Natural killer cell (primary cell): Measurements from ENCODE around the gene CHTF8. TPM values are rescaled to one million over a fixed set of nuclear protein-coding genes. Genes with fewer than 3 reads are reported as not detected.

ENCODE experiments used
- ATAC-seq, 3 donors: fragments of 150-1000 bp in 2 of 3; fragments of 200-7000 bp in 1 of 3; cut with Tn5 transposase; 1 replicate in 1 of 3; 2 replicates in 2 of 3; pipeline ENCODE4 v1.10.0; 2021; ENCODE audit warnings: mild to moderate bottlenecking in 2 of 3, moderate library complexity in 2 of 3
- DNase-seq, 2 donors: peaks; one replicate each; pipeline versions ENCODE4 v3.0.0 to v3.0.0-alpha.2; 2013 to 2021; ENCODE audit warnings: mixed read lengths in 1 of 2
- H3K27ac ChIP-seq: one replicate; pipeline ENCODE4 v1.5.1; 2013; ENCODE audit warnings: mild to moderate bottlenecking, low read length
- H3K27me3 ChIP-seq: one replicate; pipeline ENCODE4 v1.6.1; 2013; ENCODE audit warnings: low read length; ENCODE audit not compliant: control insufficient read depth, insufficient read depth
- H3K36me3 ChIP-seq: one replicate; pipeline ENCODE4 v1.6.1; 2013; ENCODE audit warnings: low read length; ENCODE audit not compliant: control insufficient read depth, insufficient read depth
- H3K4me1 ChIP-seq: one replicate; pipeline ENCODE4 v1.6.1; 2013; ENCODE audit warnings: low read length; ENCODE audit not compliant: control insufficient read depth, insufficient read depth
- H3K4me3 ChIP-seq: one replicate; pipeline ENCODE4 v1.5.1; 2013; ENCODE audit warnings: low read length
- H3K9me3 ChIP-seq: one replicate; pipeline ENCODE4 v1.6.1; 2013; ENCODE audit warnings: low read length; ENCODE audit not compliant: control insufficient read depth, insufficient read depth
- H3K27ac Mint-ChIP-seq, 2 donors: one replicate each; pipeline ENCODE4 v1.8.0; 2022; ENCODE audit warnings: mild to moderate bottlenecking in 2 of 2, mixed read lengths in 2 of 2, moderate library complexity in 1 of 2
- H3K27me3 Mint-ChIP-seq, 2 donors: one replicate each; pipeline ENCODE4 v1.8.0; 2022; ENCODE audit warnings: low read depth in 2 of 2, mixed read lengths in 2 of 2
- H3K36me3 Mint-ChIP-seq: one replicate; pipeline ENCODE4 v1.8.0; 2022; ENCODE audit warnings: mixed read lengths
- H3K4me1 Mint-ChIP-seq, 2 donors: one replicate each; pipeline ENCODE4 v1.8.0; 2022; ENCODE audit warnings: mixed read lengths in 2 of 2
- H3K4me3 Mint-ChIP-seq: one replicate; pipeline ENCODE4 v1.8.0; 2022; ENCODE audit warnings: mild to moderate bottlenecking, moderate library complexity, mixed read lengths
- H3K9me3 Mint-ChIP-seq, 2 donors: one replicate each; pipeline ENCODE4 v1.8.0; 2022; ENCODE audit warnings: mixed read lengths in 2 of 2
- WGBS: methylation state at CpG from one replicate; pipeline ENCODE4 v1.1.7; 2013; ENCODE audit warnings: missing lambda C conversion rate; ENCODE audit not compliant: insufficient coverage; 5-methylcytosine and 5-hydroxymethylcytosine counted together
- intact Hi-C: fragments of 100-400 bp; cut with micrococcal nuclease; formaldehyde crosslinking; loops from one replicate; pipeline ENCODE4 v1.14.2; 2022
- total RNA-seq, 4 donors: library from RNA; stranded (reverse); fragments of 120-200 nt in 1 of 4; gene quantifications; one replicate each; pipeline versions ENCODE4 v1.2.3 to v1.2.4, GENCODE V29; 2013 to 2022
- TF ChIP-seq, protein P1 (sequence below): fragments of 200-600 bp; IDR thresholded peaks from one replicate; pipeline ENCODE4 v1.8.0; 2022; ENCODE audit warnings: antibody characterized with exemption

CHTF8 gene
- total RNA-seq, 3 donors from 2014 or later (not counting 1 experiment from before 2014, with no cell fraction given): 45.7 to 76.5 (median 74.2) TPM

DNA sequence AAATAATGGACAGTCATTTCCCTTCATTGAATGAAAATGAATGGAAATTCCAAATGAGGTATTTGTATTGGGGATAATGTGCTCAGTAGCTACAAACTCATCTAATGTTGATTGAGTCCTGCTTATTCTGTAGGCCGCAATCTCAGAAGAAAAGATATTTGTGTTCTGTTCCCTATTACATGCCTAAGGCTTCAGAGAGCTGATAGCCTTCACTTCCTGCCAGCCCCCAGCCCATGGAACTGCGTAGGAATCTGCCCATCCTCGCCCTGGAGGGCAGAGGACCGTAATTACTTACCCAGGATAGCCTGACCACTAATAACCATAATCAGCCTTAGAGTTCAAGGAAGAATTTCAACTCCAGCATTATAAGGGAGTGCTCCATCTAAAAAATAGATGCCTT, 36.7 kb upstream of the CHTF8 start:
- H3K4me3 Mint-ChIP-seq: no peak overlapping the region
- Histone ChIP-seq H3K9me3 (no peaks in the 10 kb centered on the region), H3K4me3 (no peak overlapping the region), H3K27ac (no peak overlapping the region), H3K27me3 (no peaks in the 10 kb centered on the region), H3K4me1 (peaks cover 13% of the 10 kb centered on the region), H3K36me3 (peaks cover 20% of the 10 kb centered on the region)
- TF ChIP-seq, protein P1, sequence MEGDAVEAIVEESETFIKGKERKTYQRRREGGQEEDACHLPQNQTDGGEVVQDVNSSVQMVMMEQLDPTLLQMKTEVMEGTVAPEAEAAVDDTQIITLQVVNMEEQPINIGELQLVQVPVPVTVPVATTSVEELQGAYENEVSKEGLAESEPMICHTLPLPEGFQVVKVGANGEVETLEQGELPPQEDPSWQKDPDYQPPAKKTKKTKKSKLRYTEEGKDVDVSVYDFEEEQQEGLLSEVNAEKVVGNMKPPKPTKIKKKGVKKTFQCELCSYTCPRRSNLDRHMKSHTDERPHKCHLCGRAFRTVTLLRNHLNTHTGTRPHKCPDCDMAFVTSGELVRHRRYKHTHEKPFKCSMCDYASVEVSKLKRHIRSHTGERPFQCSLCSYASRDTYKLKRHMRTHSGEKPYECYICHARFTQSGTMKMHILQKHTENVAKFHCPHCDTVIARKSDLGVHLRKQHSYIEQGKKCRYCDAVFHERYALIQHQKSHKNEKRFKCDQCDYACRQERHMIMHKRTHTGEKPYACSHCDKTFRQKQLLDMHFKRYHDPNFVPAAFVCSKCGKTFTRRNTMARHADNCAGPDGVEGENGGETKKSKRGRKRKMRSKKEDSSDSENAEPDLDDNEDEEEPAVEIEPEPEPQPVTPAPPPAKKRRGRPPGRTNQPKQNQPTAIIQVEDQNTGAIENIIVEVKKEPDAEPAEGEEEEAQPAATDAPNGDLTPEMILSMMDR: no peak
- no peaks in the 10 kb centered on the region for H3K36me3 Mint-ChIP-seq
- H3K27ac Mint-ChIP-seq: no peak overlapping the region
- DNase-seq: no peak
- no peaks in the 10 kb centered on the region for H3K27me3 Mint-ChIP-seq
- 97% methylated on average over 4 of the region's 4 CpGs for WGBS
- ATAC-seq: no peak
- intact Hi-C loops: no loop called here
- no peaks in the 10 kb centered on the region for H3K9me3 Mint-ChIP-seq
- H3K4me1 Mint-ChIP-seq: peaks cover 27 to 32% of the 10 kb centered on the region in 2 donors

GRCh38 chr16:69166946-69167930, 34.9 kb upstream of the CHTF8 start:
- peaks cover 13% of the 10 kb centered on the region for H3K4me1 ChIP-seq
- H3K9me3 ChIP-seq: no peaks in the 10 kb centered on the region
- peaks cover 17 to 23% of the 10 kb centered on the region in 2 donors for H3K4me1 Mint-ChIP-seq
- H3K4me3 ChIP-seq: no peak overlapping the region
- H3K4me3 Mint-ChIP-seq: no peak overlapping the region
- DNase-seq (no peak), ATAC-seq (no peak)
- H3K36me3 Mint-ChIP-seq: no peaks in the 10 kb centered on the region
- H3K36me3 ChIP-seq: peaks cover 23% of the 10 kb centered on the region
- peak overlapping the region in 1 of 2 donors; percentile 26 for H3K27ac Mint-ChIP-seq
- no peaks in the 10 kb centered on the region for H3K27me3 Mint-ChIP-seq
- intact Hi-C loops: no loop called here
- whole genome bisulfite sequencing: 93% methylated on average over 4 of the region's 7 CpGs
- no peak overlapping the region for H3K27ac ChIP-seq
- no peaks in the 10 kb centered on the region for H3K9me3 Mint-ChIP-seq
- H3K27me3 ChIP-seq: no peaks in the 10 kb centered on the region
- TF ChIP-seq, protein P1: no peak

DNA sequence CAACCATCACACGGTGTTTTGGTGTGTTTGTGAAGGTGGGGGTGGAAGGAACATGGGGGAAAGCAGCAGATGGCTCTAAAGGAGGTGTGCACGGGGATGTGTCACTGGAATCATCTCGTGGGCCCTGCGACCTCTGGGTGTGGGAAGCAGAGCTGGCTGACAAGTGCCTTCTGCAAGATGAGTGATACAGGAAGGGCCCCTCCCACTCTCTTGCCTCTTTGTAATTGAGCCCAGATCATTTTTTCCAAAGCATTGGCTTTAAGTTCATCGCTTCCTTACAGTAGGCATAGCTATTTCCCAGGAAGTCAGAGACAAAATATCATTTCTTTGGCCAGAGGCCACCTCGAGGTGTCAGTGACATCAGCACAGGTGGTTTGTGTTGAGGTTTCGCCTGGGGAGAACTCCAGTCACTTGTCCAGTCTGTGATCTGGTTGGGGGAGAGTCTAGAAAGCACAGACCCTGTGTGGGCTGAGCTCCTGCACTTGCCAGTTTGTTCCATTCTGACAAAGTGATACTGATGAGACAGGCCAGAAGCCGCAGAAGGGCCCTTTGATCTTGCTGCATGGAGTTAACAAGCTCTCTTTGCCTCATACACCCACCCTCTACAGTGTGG, 33.9 kb upstream of the CHTF8 start:
- no peaks in the 10 kb centered on the region for H3K27me3 ChIP-seq
- no peaks in the 10 kb centered on the region for H3K9me3 ChIP-seq
- Mint-ChIP-seq H3K27ac (peak overlapping the region; percentile 36 to 72), H3K36me3 (no peaks in the 10 kb centered on the region), H3K4me3 (no peak overlapping the region), H3K4me1 (peaks cover 17 to 23% of the 10 kb centered on the region in 2 donors), H3K9me3 (no peaks in the 10 kb centered on the region), H3K27me3 (no peaks in the 10 kb centered on the region)
- WGBS: 59% methylated on average over 8 of the region's 8 CpGs
- intact Hi-C loops: no loop called here
- peaks cover 13% of the 10 kb centered on the region for H3K4me1 ChIP-seq
- no peak overlapping the region for H3K27ac ChIP-seq
- ATAC-seq (peak in 2 of 3 donors; percentile 10 to 31), DNase-seq (peak in 1 of 2 donors; percentile 44)
- no peak overlapping the region for H3K4me3 ChIP-seq
- peaks cover 25% of the 10 kb centered on the region for H3K36me3 ChIP-seq
- TF ChIP-seq, protein P1: no peak
